Nephron progenitor cell (in vitro differentiated cells): ENCODE data around the gene PADI2.

Experiments
- DNase-seq: peaks from one replicate; pipeline ENCODE4 v3.0.0; 2021
- H3K27ac Mint-ChIP-seq: 2 replicates; pipeline ENCODE4 v1.8.0; 2021; ENCODE audit warnings: mild to moderate bottlenecking, moderate library complexity, mixed read lengths
- H3K27me3 Mint-ChIP-seq: 2 replicates; pipeline ENCODE4 v1.8.0; 2021; ENCODE audit warnings: mild to moderate bottlenecking, low read depth, mixed read lengths; ENCODE audit not compliant: poor library complexity
- H3K36me3 Mint-ChIP-seq: 2 replicates; pipeline ENCODE4 v1.8.0; 2021; ENCODE audit warnings: low read depth, mixed read lengths
- H3K4me1 Mint-ChIP-seq: 2 replicates; pipeline ENCODE4 v1.8.0; 2021; ENCODE audit warnings: mixed read lengths
- H3K4me3 Mint-ChIP-seq: 2 replicates; pipeline ENCODE4 v1.8.0; 2021; ENCODE audit warnings: mild to moderate bottlenecking, moderate library complexity, mixed read lengths
- H3K9me3 Mint-ChIP-seq: 2 replicates; pipeline ENCODE4 v1.8.0; 2021; ENCODE audit warnings: mild to moderate bottlenecking, moderate library complexity, mixed read lengths
- TF ChIP-seq, protein P1 (sequence below): fragments of 200-600 bp; sonication (generic); IDR thresholded peaks from 2 replicates; pipeline ENCODE4 v1.5.0; 2021; ENCODE audit warnings: antibody characterized with exemption

Gene PADI2

DNA sequence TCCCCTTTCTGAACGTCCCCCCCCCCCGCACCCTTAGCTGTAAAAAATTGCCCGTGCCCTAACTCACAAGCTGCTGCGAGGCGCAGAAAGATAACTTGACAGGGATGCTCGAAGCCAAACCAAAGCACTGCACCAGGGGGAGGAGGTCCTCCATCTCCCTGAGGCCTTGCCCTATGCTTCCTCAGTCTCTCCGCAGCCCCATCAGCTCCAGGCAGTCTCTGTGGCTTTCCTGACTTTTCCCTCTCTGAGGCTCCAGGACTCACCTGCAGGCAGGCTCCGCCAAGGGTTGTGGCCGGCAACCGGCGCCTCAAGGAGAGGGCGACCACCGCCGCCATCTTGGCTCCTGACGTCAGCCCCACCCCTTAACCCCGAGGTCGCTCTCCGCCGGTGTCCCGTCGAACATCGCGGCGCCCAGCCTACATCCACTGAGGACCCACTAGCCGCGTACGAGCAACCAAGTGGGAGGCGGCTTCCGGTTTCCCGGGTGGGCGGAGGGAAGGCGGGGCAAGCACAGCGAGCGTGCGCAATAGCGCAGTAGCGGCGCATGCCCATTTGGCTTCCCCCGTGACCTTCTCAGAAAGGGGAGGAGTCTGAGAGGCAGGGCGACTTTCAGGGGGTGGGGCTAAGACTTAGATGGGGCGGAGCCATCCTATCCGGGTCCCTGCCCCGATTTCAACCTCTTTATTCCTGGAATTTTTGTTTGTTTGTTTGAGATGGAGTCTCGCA is 65.4 kb downstream of the PADI2 start, which contains the start of gene SDHB:
TSS of gene SDHB (minus strand) at position 348 of the 726 bp plus-strand sequence. CDS start at position 335, 13 bp downstream.
- peak; percentile 98 for DNase-seq
- TF ChIP-seq, protein P1, sequence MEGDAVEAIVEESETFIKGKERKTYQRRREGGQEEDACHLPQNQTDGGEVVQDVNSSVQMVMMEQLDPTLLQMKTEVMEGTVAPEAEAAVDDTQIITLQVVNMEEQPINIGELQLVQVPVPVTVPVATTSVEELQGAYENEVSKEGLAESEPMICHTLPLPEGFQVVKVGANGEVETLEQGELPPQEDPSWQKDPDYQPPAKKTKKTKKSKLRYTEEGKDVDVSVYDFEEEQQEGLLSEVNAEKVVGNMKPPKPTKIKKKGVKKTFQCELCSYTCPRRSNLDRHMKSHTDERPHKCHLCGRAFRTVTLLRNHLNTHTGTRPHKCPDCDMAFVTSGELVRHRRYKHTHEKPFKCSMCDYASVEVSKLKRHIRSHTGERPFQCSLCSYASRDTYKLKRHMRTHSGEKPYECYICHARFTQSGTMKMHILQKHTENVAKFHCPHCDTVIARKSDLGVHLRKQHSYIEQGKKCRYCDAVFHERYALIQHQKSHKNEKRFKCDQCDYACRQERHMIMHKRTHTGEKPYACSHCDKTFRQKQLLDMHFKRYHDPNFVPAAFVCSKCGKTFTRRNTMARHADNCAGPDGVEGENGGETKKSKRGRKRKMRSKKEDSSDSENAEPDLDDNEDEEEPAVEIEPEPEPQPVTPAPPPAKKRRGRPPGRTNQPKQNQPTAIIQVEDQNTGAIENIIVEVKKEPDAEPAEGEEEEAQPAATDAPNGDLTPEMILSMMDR = no peak
- H3K36me3 Mint-ChIP-seq = no peaks in the 10 kb centered on the region
- peaks cover 24% of the 10 kb centered on the region for H3K27me3 Mint-ChIP-seq
- peak within 1 kb of the TSS; percentile 99 for H3K27ac Mint-ChIP-seq
- H3K9me3 Mint-ChIP-seq = no peaks in the 10 kb centered on the region
- H3K4me1 Mint-ChIP-seq = peaks cover 31% of the 10 kb centered on the region
- H3K4me3 Mint-ChIP-seq = peak within 1 kb of the TSS; percentile 99

DNA sequence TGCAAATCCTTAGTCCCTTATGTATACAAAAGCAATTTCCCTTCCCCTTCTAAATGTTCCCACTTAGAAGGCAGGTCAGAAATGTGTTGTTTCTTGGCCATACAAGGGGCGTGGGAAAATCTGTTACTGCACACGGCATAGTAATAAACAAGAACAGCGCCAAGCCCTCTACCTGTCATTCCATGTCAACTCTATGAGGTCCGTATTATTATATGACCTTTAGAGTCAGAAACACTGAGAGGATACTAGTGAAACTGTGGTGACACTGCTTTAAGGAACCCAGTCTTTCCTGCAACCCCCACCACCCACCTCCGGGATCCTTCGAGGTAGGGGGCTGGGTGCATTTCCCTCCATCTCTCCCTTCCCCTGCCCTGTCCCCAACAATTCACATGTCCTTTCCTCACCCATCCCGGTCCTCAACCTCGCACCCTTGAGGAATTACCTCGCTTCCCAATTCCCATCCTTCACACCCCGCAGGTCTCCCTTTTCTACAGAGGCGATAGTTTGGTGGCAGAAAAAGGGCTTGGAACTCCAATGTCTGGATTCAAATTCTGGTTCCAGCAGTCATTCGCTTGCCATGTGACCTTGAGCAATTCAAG is 66.1 kb downstream of the PADI2 start:
- peak overlapping the region; percentile 99 for H3K4me3 Mint-ChIP-seq
- H3K27ac Mint-ChIP-seq = peak overlapping the region; percentile 99
- no peaks in the 10 kb centered on the region for H3K9me3 Mint-ChIP-seq
- DNase-seq = no peak
- no peaks in the 10 kb centered on the region for H3K36me3 Mint-ChIP-seq
- TF ChIP-seq, protein P1 = no peak
- H3K4me1 Mint-ChIP-seq = peaks cover 28% of the 10 kb centered on the region
- peaks cover 19% of the 10 kb centered on the region for H3K27me3 Mint-ChIP-seq

DNA sequence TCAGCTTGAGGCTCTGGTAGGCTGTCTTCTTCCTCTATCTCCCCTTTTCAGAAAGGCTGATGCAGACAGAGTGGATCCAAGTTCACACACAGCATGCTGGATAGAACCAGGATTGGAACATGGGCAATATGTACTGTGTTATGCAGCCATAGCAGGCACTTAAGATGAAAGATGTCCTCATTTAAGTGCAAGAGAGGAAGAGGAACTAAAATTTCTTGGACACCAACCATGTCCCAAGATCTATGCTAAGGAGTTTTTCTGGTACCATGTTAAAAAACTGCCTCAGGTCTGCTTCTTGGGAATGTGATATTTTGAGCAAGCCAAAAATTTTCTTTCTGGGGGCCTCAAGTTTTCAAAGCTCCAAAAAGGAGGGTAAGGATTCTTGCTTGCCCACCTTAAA is 66.6 kb downstream of the PADI2 start:
- no peak for DNase-seq
- Mint-ChIP-seq H3K36me3 (no peaks in the 10 kb centered on the region), H3K4me1 (peaks cover 25% of the 10 kb centered on the region), H3K27me3 (peaks cover 14% of the 10 kb centered on the region), H3K27ac (no peak overlapping the region), H3K9me3 (no peaks in the 10 kb centered on the region), H3K4me3 (peak overlapping the region; percentile 99)
- TF ChIP-seq, protein P1 = no peak

DNA sequence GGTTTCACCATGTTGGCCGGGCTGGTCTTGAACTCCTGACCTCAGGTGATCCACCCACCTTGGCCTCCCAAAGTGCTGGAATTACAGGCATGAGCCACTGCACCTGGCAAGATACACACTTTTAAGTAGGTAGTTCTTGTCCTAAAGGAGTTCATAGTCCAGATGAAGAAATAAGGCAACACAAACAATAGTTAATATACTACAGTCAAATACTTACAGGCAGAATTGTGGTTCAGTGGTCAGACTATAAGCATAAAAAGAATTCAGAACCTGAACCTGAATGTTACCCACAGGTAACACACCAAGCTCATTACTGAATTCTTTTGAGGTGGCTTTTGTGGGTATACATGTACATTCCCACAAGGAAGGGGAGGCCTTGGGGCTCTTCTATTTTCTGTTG is 67.2 kb downstream of the PADI2 start:
- Mint-ChIP-seq H3K4me1 (peaks cover 25% of the 10 kb centered on the region), H3K4me3 (peak overlapping the region; percentile 99), H3K36me3 (no peaks in the 10 kb centered on the region), H3K27ac (no peak overlapping the region), H3K27me3 (peaks cover 8% of the 10 kb centered on the region), H3K9me3 (no peaks in the 10 kb centered on the region)
- TF ChIP-seq, protein P1 = no peak
- DNase-seq = no peak

DNA sequence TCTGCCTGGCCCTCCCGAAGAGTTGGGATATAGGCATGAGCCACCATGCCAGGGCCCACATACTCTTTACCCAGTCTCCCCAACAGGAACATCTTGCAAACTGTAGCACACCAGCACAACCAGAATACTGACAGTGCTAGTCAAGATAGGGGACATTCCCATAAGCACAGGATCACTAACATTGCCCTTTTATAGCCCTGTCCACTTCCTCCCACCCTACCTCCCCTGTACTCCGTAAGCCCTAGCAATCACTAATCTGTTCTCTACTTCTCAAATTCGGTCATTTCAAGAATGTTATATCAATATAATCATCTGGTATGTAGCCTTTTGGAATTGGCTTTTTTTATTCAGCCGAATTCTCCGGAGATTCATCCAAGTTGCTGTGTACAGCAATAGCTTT is 71.3 kb downstream of the PADI2 start:
- H3K4me3 Mint-ChIP-seq = no peak overlapping the region
- no peaks in the 10 kb centered on the region for H3K27me3 Mint-ChIP-seq
- H3K36me3 Mint-ChIP-seq = peaks cover 18% of the 10 kb centered on the region
- DNase-seq = no peak
- H3K4me1 Mint-ChIP-seq = peaks cover 21% of the 10 kb centered on the region
- H3K9me3 Mint-ChIP-seq = no peaks in the 10 kb centered on the region
- H3K27ac Mint-ChIP-seq = peak overlapping the region; percentile 81
- TF ChIP-seq, protein P1 = no peak

DNA sequence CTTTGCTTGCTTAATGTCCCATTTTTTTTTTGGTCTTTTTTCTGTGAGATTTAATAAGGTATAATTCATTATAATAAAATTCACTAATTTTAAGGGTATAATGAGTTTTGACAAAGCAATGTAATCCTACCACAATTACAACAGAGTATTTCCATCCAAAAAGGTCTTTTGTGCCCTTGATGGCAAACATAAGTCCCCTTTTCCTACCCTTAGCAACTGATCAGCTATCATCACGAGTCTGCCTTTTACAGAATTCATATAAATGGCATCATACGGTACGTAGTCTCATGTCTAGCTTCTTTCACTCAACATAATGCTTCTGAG is 73.0 kb downstream of the PADI2 start:
- no peak overlapping the region for H3K27ac Mint-ChIP-seq
- peaks cover 30% of the 10 kb centered on the region for H3K36me3 Mint-ChIP-seq
- peaks cover 3% of the 10 kb centered on the region for H3K27me3 Mint-ChIP-seq
- DNase-seq = no peak
- H3K4me1 Mint-ChIP-seq = peaks cover 13% of the 10 kb centered on the region
- TF ChIP-seq, protein P1 = no peak
- H3K9me3 Mint-ChIP-seq = no peaks in the 10 kb centered on the region
- no peak overlapping the region for H3K4me3 Mint-ChIP-seq
